ENCODE measurements around the gene SYTL4.

DNA sequence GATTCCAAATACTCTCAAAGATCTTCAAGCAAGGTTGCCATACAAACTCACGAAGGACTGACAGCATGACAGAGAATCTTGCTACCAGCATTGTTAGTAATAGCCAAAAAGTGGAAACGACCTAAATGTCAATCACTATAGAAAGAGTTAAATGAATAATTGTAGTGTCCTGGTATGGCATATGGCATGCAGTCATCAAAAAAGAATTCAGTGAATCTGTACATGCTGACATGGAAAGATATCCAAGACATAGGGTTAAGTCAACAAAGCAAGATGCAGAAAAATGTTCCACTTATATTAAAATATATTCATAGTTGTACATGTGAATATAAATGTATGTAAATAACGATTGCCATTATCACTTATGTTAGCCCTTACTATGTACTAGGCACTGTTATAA, 50.3 kb downstream of the SYTL4 start:
- TF ChIP-seq, protein P1, sequence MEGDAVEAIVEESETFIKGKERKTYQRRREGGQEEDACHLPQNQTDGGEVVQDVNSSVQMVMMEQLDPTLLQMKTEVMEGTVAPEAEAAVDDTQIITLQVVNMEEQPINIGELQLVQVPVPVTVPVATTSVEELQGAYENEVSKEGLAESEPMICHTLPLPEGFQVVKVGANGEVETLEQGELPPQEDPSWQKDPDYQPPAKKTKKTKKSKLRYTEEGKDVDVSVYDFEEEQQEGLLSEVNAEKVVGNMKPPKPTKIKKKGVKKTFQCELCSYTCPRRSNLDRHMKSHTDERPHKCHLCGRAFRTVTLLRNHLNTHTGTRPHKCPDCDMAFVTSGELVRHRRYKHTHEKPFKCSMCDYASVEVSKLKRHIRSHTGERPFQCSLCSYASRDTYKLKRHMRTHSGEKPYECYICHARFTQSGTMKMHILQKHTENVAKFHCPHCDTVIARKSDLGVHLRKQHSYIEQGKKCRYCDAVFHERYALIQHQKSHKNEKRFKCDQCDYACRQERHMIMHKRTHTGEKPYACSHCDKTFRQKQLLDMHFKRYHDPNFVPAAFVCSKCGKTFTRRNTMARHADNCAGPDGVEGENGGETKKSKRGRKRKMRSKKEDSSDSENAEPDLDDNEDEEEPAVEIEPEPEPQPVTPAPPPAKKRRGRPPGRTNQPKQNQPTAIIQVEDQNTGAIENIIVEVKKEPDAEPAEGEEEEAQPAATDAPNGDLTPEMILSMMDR (IDR thresholded peaks at IDR 0.05), result no peak
- no peak for TF ChIP-seq POLR2A (IDR thresholded peaks at IDR 0.05)

All from adrenal gland (tissue), 5 donors.